ENCODE results near the gene C16orf90.
A peak's percentile ranks its signal among the peaks of the same experiment; 100 is the strongest.

Gene C16orf90

DNA sequence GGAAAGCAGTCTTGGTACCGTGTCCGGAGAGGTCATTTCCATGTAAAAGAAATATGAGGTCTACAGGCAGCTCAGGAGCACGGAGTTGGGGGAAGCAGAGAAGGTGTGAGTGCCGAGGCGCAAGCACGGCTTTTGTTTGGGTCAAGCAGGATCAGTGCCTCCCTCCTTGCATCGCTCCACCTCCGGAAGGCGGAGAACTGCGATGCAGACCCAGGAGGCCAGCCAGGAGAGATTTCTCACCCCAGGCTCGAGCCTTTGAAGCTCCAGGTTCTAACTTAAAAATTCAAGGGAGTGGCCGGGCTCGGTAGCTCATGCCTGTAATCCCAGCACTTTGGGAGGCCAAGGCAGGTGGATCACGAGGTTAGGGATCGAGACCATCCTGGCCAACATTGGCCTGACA lies 26.8 kb downstream of the C16orf90 start:
- Mint-ChIP-seq H3K4me3 (no peak overlapping the region), H3K27me3 (no peaks in the 10 kb centered on the region), H3K36me3 (no peaks in the 10 kb centered on the region), H3K4me1 (ENCODE audit: low read depth) (peaks cover 67% of the 10 kb centered on the region), H3K27ac (peak overlapping the region; percentile 73), H3K9me3 (ENCODE audit: low read depth) (no peaks in the 10 kb centered on the region)

GRCh38 chr16:3467921-3468320 lies 27.4 kb downstream of the C16orf90 start:
- H3K4me1 Mint-ChIP-seq (ENCODE audit: low read depth), result peaks cover 63% of the 10 kb centered on the region
- no peaks in the 10 kb centered on the region for H3K27me3 Mint-ChIP-seq
- H3K4me3 Mint-ChIP-seq, result no peak overlapping the region
- H3K36me3 Mint-ChIP-seq, result no peaks in the 10 kb centered on the region
- H3K27ac Mint-ChIP-seq, result peak overlapping the region; percentile 73
- H3K9me3 Mint-ChIP-seq (ENCODE audit: low read depth), result no peaks in the 10 kb centered on the region

DNA sequence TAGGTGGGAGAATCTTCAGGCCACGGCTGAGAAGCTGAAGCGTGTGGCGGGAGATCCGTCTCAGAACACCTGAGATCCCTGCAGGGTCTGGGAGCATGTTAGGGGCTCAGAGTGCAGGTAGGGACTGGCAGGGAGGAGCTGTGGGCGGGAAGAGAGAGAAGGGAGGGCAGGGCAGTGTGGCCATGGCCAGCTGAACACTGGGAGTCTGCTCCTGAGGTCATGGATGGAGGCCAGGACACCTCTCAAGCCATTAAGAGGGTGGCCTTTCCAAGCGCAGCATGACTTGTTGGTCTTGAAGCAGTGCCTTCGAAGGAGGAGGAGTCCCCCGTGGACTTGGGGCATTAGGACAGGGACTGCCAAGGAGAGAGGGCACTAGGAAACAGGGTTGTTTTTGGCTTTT lies 28.1 kb downstream of the C16orf90 start:
- H3K4me1 Mint-ChIP-seq (ENCODE audit: low read depth), result peaks cover 62% of the 10 kb centered on the region
- no peaks in the 10 kb centered on the region for H3K36me3 Mint-ChIP-seq

DNA sequence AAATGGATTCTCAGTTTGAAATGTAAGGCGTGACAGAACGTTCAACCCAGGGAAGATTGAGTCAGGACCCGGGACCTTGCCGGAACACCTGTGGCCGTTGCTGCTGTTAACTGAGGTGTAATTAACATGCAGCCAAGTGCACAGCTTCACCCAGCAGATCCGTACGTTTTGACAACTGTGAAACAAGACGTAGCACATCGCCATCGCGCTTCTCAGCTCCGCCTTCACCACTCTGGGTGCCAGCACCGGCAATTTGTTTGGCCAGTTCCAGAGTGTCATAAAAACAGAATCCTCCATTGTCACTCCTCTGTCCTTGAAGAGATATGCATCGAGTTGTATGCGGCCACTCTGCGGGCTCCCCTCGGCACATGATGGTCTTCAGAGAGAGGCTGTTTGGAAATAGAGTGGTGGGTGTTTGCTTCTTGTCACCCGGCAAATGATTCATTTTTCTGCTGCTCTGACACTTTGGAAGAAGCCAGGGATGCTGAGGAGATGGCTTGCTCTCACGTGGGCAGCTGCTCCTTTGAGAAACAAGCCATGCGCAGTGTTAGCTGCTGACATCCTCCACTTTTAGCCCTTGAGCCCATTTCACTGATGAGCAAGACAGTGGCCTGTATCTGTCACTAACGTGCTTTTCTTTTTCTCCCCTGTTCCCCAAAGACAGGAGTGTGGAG lies 29.2 kb downstream of the C16orf90 start:
- Mint-ChIP-seq H3K27me3 (no peaks in the 10 kb centered on the region), H3K27ac (peak overlapping the region; percentile 61)

More for the DNA sequence above, 28.1 kb downstream of the C16orf90 start:
- no peak overlapping the region for H3K4me3 Mint-ChIP-seq
- H3K9me3 Mint-ChIP-seq (ENCODE audit: low read depth), result no peaks in the 10 kb centered on the region
- no peaks in the 10 kb centered on the region for H3K27me3 Mint-ChIP-seq
- H3K27ac Mint-ChIP-seq, result peak overlapping the region; percentile 34

GRCh38 chr16:3465301-3465700 lies 30.0 kb downstream of the C16orf90 start:
- Mint-ChIP-seq H3K27me3 (no peaks in the 10 kb centered on the region), H3K27ac (peak overlapping the region; percentile 75), H3K36me3 (no peaks in the 10 kb centered on the region), H3K9me3 (ENCODE audit: low read depth) (no peaks in the 10 kb centered on the region), H3K4me1 (ENCODE audit: low read depth) (peaks cover 71% of the 10 kb centered on the region), H3K4me3 (no peak overlapping the region)

More for the DNA sequence above, 29.2 kb downstream of the C16orf90 start:
- peaks cover 69% of the 10 kb centered on the region for H3K4me1 Mint-ChIP-seq (ENCODE audit: low read depth)
- no peaks in the 10 kb centered on the region for H3K36me3 Mint-ChIP-seq
- no peaks in the 10 kb centered on the region for H3K9me3 Mint-ChIP-seq (ENCODE audit: low read depth)
- H3K4me3 Mint-ChIP-seq, result no peak overlapping the region

GRCh38 chr16:3461151-3461550 lies 34.1 kb downstream of the C16orf90 start:
- H3K27ac Mint-ChIP-seq, result peak overlapping the region; percentile 84
- H3K4me1 Mint-ChIP-seq (ENCODE audit: low read depth), result peaks cover 63% of the 10 kb centered on the region
- no peaks in the 10 kb centered on the region for H3K36me3 Mint-ChIP-seq
- H3K4me3 Mint-ChIP-seq, result peak overlapping the region; percentile 81
- H3K9me3 Mint-ChIP-seq (ENCODE audit: low read depth), result no peaks in the 10 kb centered on the region
- H3K27me3 Mint-ChIP-seq, result no peaks in the 10 kb centered on the region

- H3K4me1 Mint-ChIP-seq (ENCODE audit: low read depth), result peaks cover 63% of the 10 kb centered on the region
- no peaks in the 10 kb centered on the region for H3K36me3 Mint-ChIP-seq
- H3K27ac Mint-ChIP-seq, result peak overlapping the region; percentile 84
- H3K4me3 Mint-ChIP-seq, result peak overlapping the region; percentile 81
- H3K27me3 Mint-ChIP-seq, result no peaks in the 10 kb centered on the region
- H3K9me3 Mint-ChIP-seq (ENCODE audit: low read depth), result no peaks in the 10 kb centered on the region
Observed at GRCh38 chr16:3460585-3460984, 34.7 kb downstream of the C16orf90 start.

DNA sequence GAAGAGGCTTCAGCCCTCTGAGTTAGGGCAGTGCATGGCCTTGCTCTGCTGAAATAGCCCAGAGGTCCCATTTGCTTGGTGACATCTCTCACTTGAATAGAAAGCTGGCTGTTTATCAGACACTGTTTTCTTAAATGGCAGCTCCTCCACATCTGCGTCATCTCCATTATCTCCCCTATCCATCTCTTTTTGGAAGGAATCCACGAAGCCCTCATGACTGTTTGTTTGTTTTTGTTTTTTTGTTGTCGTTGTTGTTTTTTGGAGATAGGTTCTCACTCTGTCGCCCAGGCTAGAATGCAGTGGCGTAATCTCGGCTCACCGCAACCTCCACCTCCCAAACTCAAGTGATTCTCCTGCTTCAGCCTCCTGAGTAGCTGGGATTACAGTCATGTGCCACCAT lies 35.2 kb downstream of the C16orf90 start:
- Mint-ChIP-seq H3K4me3 (peak overlapping the region; percentile 81), H3K27ac (peak overlapping the region; percentile 58), H3K36me3 (no peaks in the 10 kb centered on the region), H3K4me1 (ENCODE audit: low read depth) (peaks cover 59% of the 10 kb centered on the region), H3K27me3 (no peaks in the 10 kb centered on the region), H3K9me3 (ENCODE audit: low read depth) (no peaks in the 10 kb centered on the region)

DNA sequence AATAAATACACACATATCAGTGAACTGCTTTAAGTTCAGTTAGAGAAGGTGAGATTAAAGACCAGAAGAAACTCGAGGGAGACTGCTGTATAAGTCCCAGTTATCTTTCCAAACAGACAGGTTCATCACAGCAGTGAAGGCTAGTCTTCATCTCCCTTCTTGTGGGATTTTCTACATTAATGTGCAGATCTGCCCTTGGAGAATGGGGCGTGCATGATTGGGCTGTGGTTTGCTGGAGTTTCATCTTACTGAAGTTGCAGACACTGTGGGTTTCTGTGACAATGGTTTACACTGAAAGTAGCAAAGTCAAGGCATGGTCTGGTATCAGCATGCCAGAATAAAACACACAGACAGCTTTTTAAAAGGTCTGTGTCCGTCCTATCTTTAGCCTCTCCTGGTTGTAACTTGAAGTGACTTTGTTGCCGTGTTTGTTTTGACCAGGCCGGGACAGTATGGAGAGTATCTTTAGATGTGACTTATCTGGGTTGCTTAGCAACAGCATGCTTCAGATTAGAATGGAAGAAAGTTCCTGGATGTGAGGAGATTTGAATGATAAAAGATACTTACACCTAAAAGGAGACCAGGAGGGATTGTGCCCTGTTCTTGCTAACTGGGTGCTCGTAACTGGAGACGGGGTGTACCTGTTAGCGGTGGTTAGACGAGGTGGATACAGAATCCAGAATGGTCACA lies 35.7 kb downstream of the C16orf90 start:
- Mint-ChIP-seq H3K4me1 (ENCODE audit: low read depth) (peaks cover 57% of the 10 kb centered on the region), H3K9me3 (ENCODE audit: low read depth) (no peaks in the 10 kb centered on the region), H3K27ac (peak overlapping the region; percentile 70), H3K27me3 (no peaks in the 10 kb centered on the region), H3K4me3 (peak overlapping the region; percentile 81), H3K36me3 (no peaks in the 10 kb centered on the region)

DNA sequence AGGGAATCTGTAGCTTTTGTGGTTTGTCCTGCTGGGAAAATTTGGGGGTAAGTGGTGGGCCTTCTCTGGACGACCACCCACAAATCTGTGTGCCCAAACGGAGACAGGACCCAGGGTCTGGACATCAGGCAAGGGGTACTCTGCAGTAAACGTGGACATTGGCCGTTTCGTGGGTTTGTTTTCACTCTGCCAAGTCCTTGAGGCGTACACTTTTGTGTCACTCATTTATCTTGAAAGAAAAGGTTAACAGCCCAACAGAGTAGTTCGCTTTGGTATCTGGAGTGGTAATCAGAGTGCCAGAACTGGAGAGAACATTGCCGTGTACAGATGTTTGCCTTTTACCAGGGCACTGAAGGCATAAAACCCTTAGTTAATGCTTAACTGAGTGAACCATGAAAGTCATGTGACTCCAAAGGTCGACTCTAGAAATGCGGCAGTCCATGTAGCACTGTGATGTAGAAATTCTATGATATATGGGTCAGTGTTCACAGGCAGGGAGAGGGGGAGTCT lies 36.4 kb downstream of the C16orf90 start:
- Mint-ChIP-seq H3K4me3 (peak overlapping the region; percentile 81), H3K4me1 (ENCODE audit: low read depth) (peaks cover 51% of the 10 kb centered on the region), H3K9me3 (ENCODE audit: low read depth) (no peaks in the 10 kb centered on the region), H3K27ac (peak overlapping the region; percentile 70), H3K36me3 (no peaks in the 10 kb centered on the region), H3K27me3 (no peaks in the 10 kb centered on the region)

- H3K4me3 Mint-ChIP-seq, result peak overlapping the region; percentile 81
- peaks cover 47% of the 10 kb centered on the region for H3K4me1 Mint-ChIP-seq (ENCODE audit: low read depth)
- H3K9me3 Mint-ChIP-seq (ENCODE audit: low read depth), result no peaks in the 10 kb centered on the region
- H3K27me3 Mint-ChIP-seq, result no peaks in the 10 kb centered on the region
- H3K27ac Mint-ChIP-seq, result peak overlapping the region; percentile 70
- H3K36me3 Mint-ChIP-seq, result no peaks in the 10 kb centered on the region
Observed at GRCh38 chr16:3458278-3458851, 36.9 kb downstream of the C16orf90 start.

DNA sequence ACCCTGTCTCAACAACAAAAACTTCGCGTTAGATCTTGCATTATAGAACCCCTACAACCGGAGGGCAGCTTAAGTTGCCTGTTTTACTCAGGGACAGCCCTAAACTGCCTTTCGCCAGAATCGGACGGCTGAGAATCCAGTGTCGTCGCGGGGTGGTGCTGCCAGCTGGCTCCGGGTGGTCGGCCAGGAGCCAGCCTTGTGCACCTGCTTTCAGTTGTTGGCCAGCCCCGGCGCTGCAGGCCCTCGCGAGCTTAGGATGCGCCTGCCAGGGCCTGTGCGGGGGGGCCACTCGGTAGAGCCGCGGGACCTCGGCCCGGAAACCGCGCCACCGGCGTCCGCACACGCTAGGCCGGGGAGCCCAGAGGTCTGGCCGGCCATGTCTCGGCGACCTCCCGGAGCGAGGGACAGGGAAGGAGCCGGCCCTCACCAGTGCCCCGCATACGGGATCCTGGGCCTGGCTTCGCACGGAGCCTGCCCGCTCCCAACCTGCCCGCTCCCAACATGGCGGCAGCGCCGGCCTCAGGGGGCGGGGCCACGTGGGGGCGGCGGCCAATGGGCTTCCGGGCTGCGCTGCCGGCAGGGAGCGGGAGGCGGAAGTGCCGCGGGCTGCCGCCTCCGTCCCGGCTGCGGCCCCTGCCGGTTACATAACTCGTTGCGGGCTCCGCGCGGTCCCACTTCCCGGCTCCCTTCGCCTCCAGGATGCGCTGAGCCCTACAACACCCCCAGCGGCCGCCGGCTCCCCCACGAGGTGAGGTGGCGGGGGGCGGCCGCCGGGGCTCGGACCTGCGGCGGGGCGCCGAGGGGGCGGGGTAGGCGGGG lies 37.6 kb downstream of the C16orf90 start:
- no peaks in the 10 kb centered on the region for H3K27me3 Mint-ChIP-seq
- H3K4me3 Mint-ChIP-seq, result peak overlapping the region; percentile 86
- no peaks in the 10 kb centered on the region for H3K9me3 Mint-ChIP-seq (ENCODE audit: low read depth)
- H3K4me1 Mint-ChIP-seq (ENCODE audit: low read depth), result peaks cover 47% of the 10 kb centered on the region
- peak overlapping the region; percentile 92 for H3K27ac Mint-ChIP-seq
- no peaks in the 10 kb centered on the region for H3K36me3 Mint-ChIP-seq

- no peak overlapping the region for H3K4me3 Mint-ChIP-seq
- H3K27ac Mint-ChIP-seq, result peak overlapping the region; percentile 2
- peaks cover 25% of the 10 kb centered on the region for H3K4me1 Mint-ChIP-seq (ENCODE audit: low read depth)
- H3K36me3 Mint-ChIP-seq, result peaks cover 2% of the 10 kb centered on the region
- H3K27me3 Mint-ChIP-seq, result no peaks in the 10 kb centered on the region
- H3K9me3 Mint-ChIP-seq (ENCODE audit: low read depth), result no peaks in the 10 kb centered on the region
Observed at GRCh38 chr16:3454631-3455147, 40.6 kb downstream of the C16orf90 start.

GRCh38 chr16:3454093-3454492 lies 41.2 kb downstream of the C16orf90 start:
- Mint-ChIP-seq H3K9me3 (ENCODE audit: low read depth) (no peaks in the 10 kb centered on the region), H3K4me3 (no peak overlapping the region), H3K4me1 (ENCODE audit: low read depth) (peaks cover 19% of the 10 kb centered on the region), H3K27me3 (no peaks in the 10 kb centered on the region), H3K27ac (no peak overlapping the region), H3K36me3 (peaks cover 2% of the 10 kb centered on the region)

All from activated naive CD8-positive, alpha-beta T cell (primary cell).